Measurements from ENCODE around the gene CLIP2. TPM values are rescaled to one million over a fixed set of nuclear protein-coding genes. Genes with fewer than 3 reads are reported as not detected.
"Not testable (repeated sequence)": the region's sequence is repeated elsewhere in the genome, so short reads cannot be mapped to it uniquely, and the experiment has no call there.

Gene CLIP2
- total RNA-seq, 1 donor, result 70.9 TPM

GRCh38 chr7:74248156-74248555, 41.1 kb upstream of the CLIP2 start:
- Histone ChIP-seq H3K9me3 (ENCODE audit: low read depth, low read length) (no peaks in the 10 kb centered on the region), H3K4me3 (ENCODE audit: insufficient read depth, low read length) (no peak overlapping the region), H3K36me3 (ENCODE audit: insufficient read depth, low read length) (peaks cover 34% of the 10 kb centered on the region), H3K27ac (ENCODE audit: low read depth, low read length) (no peak overlapping the region), H3K4me2 (ENCODE audit: insufficient read depth, low read length) (no peak overlapping the region), H4K20me1 (ENCODE audit: insufficient read depth, low read length) (no peaks in the 10 kb centered on the region), H2AFZ (ENCODE audit: low read length) (no peak overlapping the region), H3K79me2 (ENCODE audit: insufficient read depth, low read length) (peaks cover 10% of the 10 kb centered on the region), H3K4me1 (ENCODE audit: insufficient read depth, low read length) (no peaks in the 10 kb centered on the region), H3K27me3 (ENCODE audit: insufficient read depth, low read length) (no peaks in the 10 kb centered on the region)
- DNase-seq (ENCODE audit: insufficient read length, low spot score, missing footprints), result no peak
- TF ChIP-seq CTCF (IDR thresholded peaks at IDR 0.05; ENCODE audit: extremely low read depth, low read depth, low read length), result no peak

- Histone ChIP-seq H3K36me3 (ENCODE audit: insufficient read depth, low read length) (peaks cover 31% of the 10 kb centered on the region), H3K79me2 (ENCODE audit: insufficient read depth, low read length) (peaks cover 19% of the 10 kb centered on the region)
- not testable (repeated sequence) for H3K4me2 ChIP-seq (ENCODE audit: insufficient read depth, low read length); H4K20me1 ChIP-seq (ENCODE audit: insufficient read depth, low read length); H3K27me3 ChIP-seq (ENCODE audit: insufficient read depth, low read length); H3K27ac ChIP-seq (ENCODE audit: low read depth, low read length); H3K4me1 ChIP-seq (ENCODE audit: insufficient read depth, low read length); H2AFZ ChIP-seq (ENCODE audit: low read length); DNase-seq (ENCODE audit: insufficient read length, low spot score, missing footprints); H3K4me3 ChIP-seq (ENCODE audit: insufficient read depth, low read length); H3K9me3 ChIP-seq (ENCODE audit: low read depth, low read length)
These were observed 40.1 kb upstream of the CLIP2 start for GRCh38 chr7:74249058-74249457.

- Histone ChIP-seq H3K4me3 (ENCODE audit: insufficient read depth, low read length) (no peak overlapping the region), H2AFZ (ENCODE audit: low read length) (no peak overlapping the region), H4K20me1 (ENCODE audit: insufficient read depth, low read length) (no peaks in the 10 kb centered on the region), H3K79me2 (ENCODE audit: insufficient read depth, low read length) (peaks cover 20% of the 10 kb centered on the region), H3K27ac (ENCODE audit: low read depth, low read length) (no peak overlapping the region), H3K36me3 (ENCODE audit: insufficient read depth, low read length) (peaks cover 25% of the 10 kb centered on the region), H3K4me2 (ENCODE audit: insufficient read depth, low read length) (peak overlapping the region; percentile 94), H3K9me3 (ENCODE audit: low read depth, low read length) (no peaks in the 10 kb centered on the region), H3K27me3 (ENCODE audit: insufficient read depth, low read length) (no peaks in the 10 kb centered on the region), H3K4me1 (ENCODE audit: insufficient read depth, low read length) (peaks cover 29% of the 10 kb centered on the region)
- TF ChIP-seq CTCF (IDR thresholded peaks at IDR 0.05; ENCODE audit: extremely low read depth, low read depth, low read length), result no peak
- no peak for DNase-seq (ENCODE audit: insufficient read length, low spot score, missing footprints)
These were observed 36.3 kb upstream of the CLIP2 start for GRCh38 chr7:74252893-74253292.

- Histone ChIP-seq H4K20me1 (ENCODE audit: insufficient read depth, low read length) (no peaks in the 10 kb centered on the region), H3K4me1 (ENCODE audit: insufficient read depth, low read length) (peaks cover 29% of the 10 kb centered on the region), H2AFZ (ENCODE audit: low read length) (peak overlapping the region; percentile 97), H3K79me2 (ENCODE audit: insufficient read depth, low read length) (peaks cover 20% of the 10 kb centered on the region), H3K9me3 (ENCODE audit: low read depth, low read length) (no peaks in the 10 kb centered on the region), H3K4me2 (ENCODE audit: insufficient read depth, low read length) (peak overlapping the region; percentile 94), H3K27ac (ENCODE audit: low read depth, low read length) (peak overlapping the region; percentile 98), H3K36me3 (ENCODE audit: insufficient read depth, low read length) (peaks cover 21% of the 10 kb centered on the region), H3K4me3 (ENCODE audit: insufficient read depth, low read length) (peak overlapping the region; percentile 99), H3K27me3 (ENCODE audit: insufficient read depth, low read length) (no peaks in the 10 kb centered on the region)
- DNase-seq (ENCODE audit: insufficient read length, low spot score, missing footprints), result no peak
- no peak for TF ChIP-seq CTCF (IDR thresholded peaks at IDR 0.05; ENCODE audit: extremely low read depth, low read depth, low read length)
These were observed 35.9 kb upstream of the CLIP2 start for GRCh38 chr7:74253331-74253730.
